H1 (cell line): ENCODE data around the gene MUC5AC. TPM values are rescaled to one million over a fixed set of nuclear protein-coding genes. Genes with fewer than 3 reads are reported as not detected.
A peak's percentile ranks its signal among the peaks of the same experiment; 100 is the strongest.
"Not testable (repeated sequence)": the region's sequence is repeated elsewhere in the genome, so short reads cannot be mapped to it uniquely, and the experiment has no call there.

Experiments used
- CTCF ChIA-PET: fragments of 300-600 bp; sonication (Branson Sonifier 250); formaldehyde crosslinking; loops from one replicate; lab custom pipeline; 2021; ENCODE audit not compliant: partially characterized antibody; lab: Charles Lee
- POLR2A ChIA-PET: fragments of 300-600 bp; sonication (Branson Sonifier 250); formaldehyde crosslinking; loops from one replicate; lab custom pipeline; 2021; ENCODE audit warnings: inconsistent platforms; ENCODE audit not compliant: partially characterized antibody; lab: Charles Lee
- DNase-seq, 2 experiments: peaks; one replicate each; pipeline versions ENCODE4 v3.0.0 to v3.0.0-alpha.2; 2010 to 2022; ENCODE audit warnings: low spot score in 2 of 2, low read depth in 1 of 2, mixed read lengths in 1 of 2
- FAIRE-seq: peaks from 2 replicates; lab custom pipeline; 2011; peaks lifted over from hg19 to GRCh38; lab: Jason Lieb, UNC
- H2AFZ ChIP-seq: 2 replicates; pipeline ENCODE4 v1.8.1; 2012; ENCODE audit warnings: low read length, inconsistent platforms
- H2AK5ac ChIP-seq: 2 replicates; pipeline ENCODE4 v1.6.1; 2013; ENCODE audit warnings: low read depth, low read length
- H2BK120ac ChIP-seq: replicated peaks from 2 replicates; pipeline ENCODE3; 2013; ENCODE audit warnings: low read depth, low read length, inconsistent platforms
- H2BK12ac ChIP-seq: 2 replicates; pipeline ENCODE4 v1.6.1; 2013; ENCODE audit warnings: low read depth, low read length
- H2BK15ac ChIP-seq: 2 replicates; pipeline ENCODE4 v1.6.1; 2013; ENCODE audit warnings: low read length
- H2BK20ac ChIP-seq: 2 replicates; pipeline ENCODE4 v1.6.1; 2013; ENCODE audit warnings: low read length
- H2BK5ac ChIP-seq: 2 replicates; pipeline ENCODE4 v1.6.1; 2013; ENCODE audit warnings: low read depth, low read length
- H3K14ac ChIP-seq: 2 replicates; pipeline ENCODE4 v1.6.1; 2013; ENCODE audit warnings: inconsistent platforms; ENCODE audit not compliant: insufficient read length
- H3K18ac ChIP-seq: 2 replicates; pipeline ENCODE4 v1.6.1; 2013; ENCODE audit warnings: low read length; ENCODE audit errors: extremely low read depth
- H3K23ac ChIP-seq: 2 replicates; pipeline ENCODE4 v1.6.1; 2013; ENCODE audit warnings: inconsistent platforms; ENCODE audit not compliant: insufficient read length
- H3K23me2 ChIP-seq: 2 replicates; pipeline ENCODE4 v1.6.1; 2013; ENCODE audit warnings: low read depth, low read length
- H3K27ac ChIP-seq: 2 replicates; pipeline ENCODE4 v1.6.1; 2011; ENCODE audit warnings: low read depth, low read length, inconsistent platforms
- H3K27me3 ChIP-seq, 4 experiments: replicated peaks in 1 of 4; 1 replicate in 1 of 4; 2 replicates in 3 of 4; pipeline versions ENCODE4 v1.6.1 to v1.8.1; 2011 to 2013; ENCODE audit warnings: low read length in 3 of 4, mild to moderate bottlenecking in 3 of 4, inconsistent platforms in 2 of 4, mixed read lengths in 2 of 4, moderate library complexity in 1 of 4; ENCODE audit not compliant: control insufficient read depth in 3 of 4, insufficient read depth in 3 of 4; ENCODE audit errors: extremely low read depth in 1 of 4
- H3K36me3 ChIP-seq, 4 experiments: 2 replicates each; pipeline versions ENCODE4 v1.6.1 to v1.8.1; 2011 to 2013; ENCODE audit warnings: mild to moderate bottlenecking in 4 of 4, low read length in 3 of 4, moderate library complexity in 2 of 4, control low read depth in 1 of 4, inconsistent platforms in 1 of 4; ENCODE audit not compliant: insufficient read depth in 4 of 4, control insufficient read depth in 2 of 4
- H3K4ac ChIP-seq: replicated peaks from 2 replicates; pipeline ENCODE3; 2013; ENCODE audit warnings: low read length, low read depth, mixed read lengths, inconsistent platforms; ENCODE audit not compliant: insufficient read length
- H3K4me1 ChIP-seq, 4 experiments: replicated peaks in 1 of 4; 1 replicate in 1 of 4; 2 replicates in 3 of 4; pipeline versions ENCODE4 v1.6.1 to v1.8.1; 2011 to 2013; ENCODE audit warnings: low read length in 3 of 4, inconsistent platforms in 2 of 4, mixed read lengths in 1 of 4; ENCODE audit not compliant: insufficient read depth in 4 of 4, control insufficient read depth in 3 of 4
- H3K4me2 ChIP-seq, 2 experiments: 2 replicates each; pipeline versions ENCODE4 v1.6.1 to v1.8.1; 2011 to 2013; ENCODE audit warnings: low read depth in 2 of 2, low read length in 2 of 2, control low read depth in 1 of 2, inconsistent platforms in 1 of 2, mild to moderate bottlenecking in 1 of 2; ENCODE audit not compliant: insufficient read depth in 1 of 2
- H3K4me3 ChIP-seq, 4 experiments: fragments of 200-600, 300-600 bp in 1 of 4; sonication (generic), shearing (Covaris generic), sonication (Bioruptor Twin) in 1 of 4; 2 replicates each; pipeline versions ENCODE4 v1.5.1 to v1.8.1; 2011 to 2016; ENCODE audit warnings: low read length in 4 of 4, low read depth in 3 of 4, control low read depth in 2 of 4, inconsistent platforms in 2 of 4, mild to moderate bottlenecking in 2 of 4, mixed read lengths in 1 of 4, moderate library complexity in 1 of 4; ENCODE audit not compliant: insufficient read depth in 2 of 4; ENCODE audit errors: extremely low read depth in 1 of 4
- H3K56ac ChIP-seq: replicated peaks from 2 replicates; pipeline ENCODE3; 2013; ENCODE audit warnings: low read depth, mild to moderate bottlenecking, mixed read lengths, low read length, inconsistent platforms; ENCODE audit not compliant: insufficient read length
- H3K79me1 ChIP-seq: 2 replicates; pipeline ENCODE4 v1.6.1; 2013; ENCODE audit warnings: low read depth, low read length, control low read depth
- H3K79me2 ChIP-seq, 2 experiments: 2 replicates each; pipeline versions ENCODE4 v1.6.1 to v1.8.1; 2012 to 2013; ENCODE audit warnings: low read length in 2 of 2, mild to moderate bottlenecking in 2 of 2, inconsistent platforms in 1 of 2; ENCODE audit not compliant: insufficient read depth in 2 of 2, control insufficient read depth in 1 of 2
- H3K9ac ChIP-seq, 4 experiments: replicated peaks in 1 of 4; 1 replicate in 1 of 4; 2 replicates in 3 of 4; pipeline versions ENCODE4 v1.6.1 to v1.8.1; 2011 to 2013; ENCODE audit warnings: low read depth in 3 of 4, low read length in 3 of 4, control low read depth in 2 of 4, mild to moderate bottlenecking in 2 of 4, moderate library complexity in 2 of 4, inconsistent platforms in 1 of 4; ENCODE audit errors: extremely low read depth in 1 of 4
- H3K9me3 ChIP-seq, 2 experiments: 2 replicates each; pipeline versions ENCODE4 v1.6.1 to v1.8.1; 2012 to 2013; ENCODE audit warnings: mild to moderate bottlenecking in 2 of 2, moderate library complexity in 2 of 2, control low read depth in 1 of 2, inconsistent platforms in 1 of 2, low read depth in 1 of 2, low read length in 1 of 2, mixed read lengths in 1 of 2; ENCODE audit not compliant: insufficient read depth in 2 of 2
- H4K20me1 ChIP-seq, 2 experiments: replicated peaks in 1 of 2; 2 replicates each; pipeline versions ENCODE3 to v1.8.1; 2011 to 2013; ENCODE audit warnings: inconsistent platforms in 2 of 2, low read length in 2 of 2, mild to moderate bottlenecking in 1 of 2; ENCODE audit not compliant: insufficient read depth in 2 of 2, control insufficient read depth in 1 of 2
- H4K5ac ChIP-seq: 2 replicates; pipeline ENCODE4 v1.6.1; 2013; ENCODE audit warnings: low read length, low read depth, mixed read lengths, inconsistent platforms; ENCODE audit not compliant: insufficient read length
- H4K8ac ChIP-seq: 2 replicates; pipeline ENCODE4 v1.8.0; 2013; ENCODE audit warnings: mild to moderate bottlenecking, moderate library complexity, low read length, inconsistent platforms; ENCODE audit not compliant: insufficient read depth; ENCODE audit errors: extremely low read depth
- H4K91ac ChIP-seq: replicated peaks from 2 replicates; pipeline ENCODE3; 2013; ENCODE audit warnings: low read length, mixed read lengths, inconsistent platforms; ENCODE audit not compliant: insufficient read length
- WGBS, 2 experiments: shearing (Covaris generic) in 1 of 2; methylation state at CpG; one replicate each; pipeline versions ENCODE4 v1.1.6 to v1.1.7; 2013 to 2015; ENCODE audit warnings: low lambda C conversion rate in 2 of 2, mixed read lengths in 2 of 2, inconsistent platforms in 1 of 2, low coverage in 1 of 2, missing lambda C conversion rate in 1 of 2; ENCODE audit not compliant: insufficient replicate concordance in 2 of 2, insufficient coverage in 1 of 2, insufficient read length in 1 of 2; ENCODE audit errors: extremely low coverage in 1 of 2, missing lambda C conversion rate in 1 of 2; 5-methylcytosine and 5-hydroxymethylcytosine counted together
- polyA plus RNA-seq, 7 experiments: library from polyadenylated mRNA; depleted of rRNA in 3 of 7; stranded (reverse) in 5 of 7; unstranded in 2 of 7; fragments of >200 nt in 5 of 7; fragments of 200-250 nt in 2 of 7; gene quantifications; 1 replicate in 5 of 7; 2 replicates in 1 of 7; 4 replicates in 1 of 7; pipeline versions ENCODE4 v1.2.1 to v1.2.3, GENCODE V29; 2011 to 2013; ENCODE audit warnings: missing spikeins in 2 of 7, mixed read lengths in 2 of 7
- total RNA-seq: library from RNA; stranded (reverse); fragmentation: NEBNext Ultra II Directional; extraction: Animal tissue kit (Norgen Biotek cat#: 25700); gene quantifications from 2 replicates; pipeline ENCODE4 v1.2.1, GENCODE V29; 2021

Gene MUC5AC
- total and polyA plus RNA-seq, 2 of the 8 experiments (the other 6 are each of a cell fraction or from before 2014, with no cell fraction given), result not detected

DNA sequence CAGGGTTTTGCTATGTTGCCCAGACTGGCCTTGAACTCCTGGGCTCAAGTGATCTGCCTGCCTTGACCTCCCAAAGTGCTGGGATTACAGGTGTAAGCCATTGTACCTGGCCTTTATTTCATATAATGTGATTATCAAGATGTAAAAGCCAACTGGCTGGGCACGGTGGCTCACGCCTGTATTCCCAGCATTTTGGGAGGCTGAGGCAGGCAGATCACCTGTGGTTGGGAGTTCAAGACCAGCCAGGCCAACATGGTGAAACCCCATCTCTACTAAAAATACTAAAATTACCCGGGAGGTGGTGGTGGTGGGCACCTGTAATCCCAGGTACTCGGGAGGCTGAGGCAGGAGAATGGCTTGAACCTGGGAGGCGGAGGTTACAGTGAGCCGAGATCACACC, 42.5 kb upstream of the MUC5AC start:
- CTCF ChIA-PET, H3K4me2 ChIP-seq, H2BK120ac ChIP-seq, FAIRE-seq, H3K27me3 ChIP-seq, H3K23ac ChIP-seq, H3K79me1 ChIP-seq, H3K79me2 ChIP-seq, H3K18ac ChIP-seq, DNase-seq, H3K23me2 ChIP-seq, H2BK12ac ChIP-seq, H3K4me1 ChIP-seq, H2AK5ac ChIP-seq, H3K36me3 ChIP-seq, H4K8ac ChIP-seq, H3K14ac ChIP-seq, H3K4me3 ChIP-seq, H3K56ac ChIP-seq, H4K20me1 ChIP-seq, H3K4ac ChIP-seq, H4K5ac ChIP-seq, H2BK15ac ChIP-seq, H3K27ac ChIP-seq, H4K91ac ChIP-seq, H3K9ac ChIP-seq, H2BK20ac ChIP-seq, H2BK5ac ChIP-seq, POLR2A ChIA-PET: not testable (repeated sequence)
- 88% methylated on average over 6 of the region's 6 CpGs; no CpG with 5 or more reads in 1 of the 2 experiments for WGBS, 2 experiments
- H3K9me3 ChIP-seq, result peaks cover 5 to 35% of the 10 kb centered on the region in 2 experiments; a peak in 2 of 4 replicates
- H2AFZ ChIP-seq, result 0 out of 2 replicates have a peak overlapping the region, but pooled peaks have one; percentile 98
